SK-N-SH (cell line): ENCODE data around the gene LCA5L. TPM values are rescaled to one million over a fixed set of nuclear protein-coding genes. Genes with fewer than 3 reads are reported as not detected.

ENCODE experiments used
- CTCF ChIA-PET: fragments of 300-600, 350-600 bp; formaldehyde crosslinking; extraction: SDS; loops from one replicate; lab custom pipeline; 2021; lab: Yijun Ruan, JAX
- POLR2A ChIA-PET: fragments of 350-600 bp; sonication (Branson Sonifier 250); formaldehyde crosslinking; extraction: SDS; loops from one replicate; lab custom pipeline; 2020; ENCODE audit warnings: antibody characterized with exemption, inconsistent platforms; lab: Yijun Ruan, JAX
- DNase-seq: peaks from one replicate; pipeline ENCODE4 v3.0.0; 2012
- H2AFZ ChIP-seq: fragments of 200-600 bp; sonication (generic); 2 replicates; pipeline ENCODE4 v1.8.1; 2016; ENCODE audit warnings: antibody characterized with exemption, mild to moderate bottlenecking, low read depth
- H3F3A ChIP-seq: fragments of 200-600 bp; sonication (generic); replicated peaks from 2 replicates; pipeline ENCODE3; 2016; ENCODE audit warnings: antibody characterized with exemption, mild to moderate bottlenecking; ENCODE audit not compliant: insufficient read depth
- H3K27ac ChIP-seq, 2 experiments: fragments of 200-500 bp in 1 of 2; fragments of 200-600 bp in 1 of 2; sonication (Bioruptor generic) in 1 of 2; sonication (generic), shearing (Covaris generic) in 1 of 2; 2 replicates each; pipeline versions ENCODE4 v1.5.1 to v1.6.1; 2014 to 2016; ENCODE audit warnings: low read depth in 2 of 2, inconsistent platforms in 1 of 2, low read length in 1 of 2, mild to moderate bottlenecking in 1 of 2, mixed read lengths in 1 of 2
- H3K27me3 ChIP-seq: fragments of 200-600 bp; sonication (generic), shearing (Covaris generic); 2 replicates; pipeline ENCODE4 v1.6.1; 2016; ENCODE audit warnings: mixed run types; ENCODE audit not compliant: insufficient read depth
- H3K36me3 ChIP-seq, 2 experiments: fragments of 200-500 bp in 1 of 2; fragments of 200-600 bp in 1 of 2; sonication (Bioruptor generic) in 1 of 2; sonication (generic) in 1 of 2; replicated peaks in 1 of 2; 2 replicates each; pipeline versions ENCODE3 to v1.5.1; 2014 to 2016; ENCODE audit warnings: low read length in 1 of 2, mild to moderate bottlenecking in 1 of 2; ENCODE audit not compliant: insufficient read depth in 2 of 2, control insufficient read depth in 1 of 2
- H3K4me1 ChIP-seq, 2 experiments: fragments of 200-500 bp in 1 of 2; fragments of 200-600 bp in 1 of 2; sonication (Bioruptor generic) in 1 of 2; sonication (generic), shearing (Covaris generic) in 1 of 2; 2 replicates each; pipeline versions ENCODE4 v1.5.1 to v1.6.1; 2014 to 2016; ENCODE audit warnings: low read depth in 1 of 2, low read length in 1 of 2, mixed run types in 1 of 2; ENCODE audit not compliant: insufficient read depth in 2 of 2, control insufficient read depth in 1 of 2
- H3K4me2 ChIP-seq: fragments of 200-600 bp; sonication (generic), shearing (Covaris generic); 2 replicates; pipeline ENCODE4 v1.6.1; 2017; ENCODE audit warnings: mixed run types
- H3K4me3 ChIP-seq, 2 experiments: fragments of 200-500 bp in 1 of 2; fragments of 200-600 bp in 1 of 2; sonication (Bioruptor generic) in 1 of 2; sonication (generic), shearing (Covaris generic) in 1 of 2; 2 replicates each; pipeline versions ENCODE4 v1.5.1 to v1.8.1; 2014 to 2016; ENCODE audit warnings: low read depth in 2 of 2, inconsistent platforms in 1 of 2, low read length in 1 of 2, mild to moderate bottlenecking in 1 of 2, mixed read lengths in 1 of 2, moderate library complexity in 1 of 2
- H3K79me2 ChIP-seq: fragments of 200-600 bp; sonication (generic); 2 replicates; pipeline ENCODE4 v1.8.1; 2017; ENCODE audit warnings: mild to moderate bottlenecking; ENCODE audit not compliant: insufficient read depth
- H3K9ac ChIP-seq: fragments of 200-600 bp; sonication (generic); 2 replicates; pipeline ENCODE4 v1.6.1; 2017; ENCODE audit warnings: mixed run types
- H3K9me2 ChIP-seq: fragments of 200-600 bp; sonication (generic); 2 replicates; pipeline ENCODE4 v1.6.1; 2017; ENCODE audit warnings: mixed run types
- H3K9me3 ChIP-seq: fragments of 200-600 bp; sonication (generic); 2 replicates; pipeline ENCODE4 v1.6.1; 2017; ENCODE audit warnings: mixed run types, mild to moderate bottlenecking, moderate library complexity
- H4K20me1 ChIP-seq: fragments of 200-600 bp; sonication (generic); 2 replicates; pipeline ENCODE4 v1.6.1; 2017; ENCODE audit warnings: mild to moderate bottlenecking, mixed run types; ENCODE audit not compliant: insufficient read depth
- CHD2 ChIP-seq: fragments of 150-350 bp; IDR thresholded peaks from 2 replicates; pipeline ENCODE4 v1.6.1; 2018; ENCODE audit warnings: low read length; ENCODE audit not compliant: partially characterized antibody
- CTCF ChIP-seq: fragments of 200-600 bp; sonication (generic); IDR thresholded peaks from 2 replicates; pipeline ENCODE4 v1.6.1; 2017; ENCODE audit warnings: antibody characterized with exemption, mild to moderate bottlenecking, moderate library complexity
- ELF1 ChIP-seq: IDR thresholded peaks from 2 replicates; pipeline ENCODE4 v1.4.0; 2012
- FOXJ3 ChIP-seq: sonication (generic); formaldehyde crosslinking; IDR thresholded peaks from 2 replicates; pipeline ENCODE4 v1.5.1; 2020; ENCODE audit warnings: mild to moderate bottlenecking, missing genetic modification reagents
- GABPA ChIP-seq: IDR thresholded peaks from 2 replicates; pipeline ENCODE4 v1.4.0; 2012; ENCODE audit warnings: low read depth, mild to moderate bottlenecking
- JUND ChIP-seq: IDR thresholded peaks from 2 replicates; pipeline ENCODE4 v1.4.0; 2012
- MAX ChIP-seq: IDR thresholded peaks from 2 replicates; pipeline ENCODE4 v1.4.0; 2012; ENCODE audit warnings: low read depth
- MEF2A ChIP-seq: IDR thresholded peaks from 2 replicates; pipeline ENCODE4 v1.4.0; 2012; ENCODE audit warnings: low read depth, borderline replicate concordance
- NFIC ChIP-seq: IDR thresholded peaks from 2 replicates; pipeline ENCODE4 v1.4.0; 2012; ENCODE audit warnings: borderline replicate concordance
- NRF1 ChIP-seq: IDR thresholded peaks from 2 replicates; pipeline ENCODE4 v1.6.1; 2012; ENCODE audit warnings: low read depth, mild to moderate bottlenecking, low read length
- POLR2AphosphoS5 ChIP-seq: IDR thresholded peaks from 2 replicates; pipeline ENCODE4 v1.6.1; 2012; ENCODE audit warnings: low read depth, low read length
- RCOR1 ChIP-seq: fragments of 150-350 bp; IDR thresholded peaks from 2 replicates; pipeline ENCODE4 v1.6.1; 2017; ENCODE audit warnings: antibody characterized with exemption, low read length
- SIN3A ChIP-seq: IDR thresholded peaks from 2 replicates; pipeline ENCODE4 v1.6.1; 2012; ENCODE audit warnings: low read depth, mild to moderate bottlenecking, low read length, moderate library complexity, borderline replicate concordance
- SMC3 ChIP-seq: IDR thresholded peaks from 2 replicates; pipeline ENCODE4 v1.6.1; 2012; ENCODE audit warnings: low read depth, low read length, improper control_type of control experiment
- TCF12 ChIP-seq: IDR thresholded peaks from 2 replicates; pipeline ENCODE4 v1.4.0; 2012
- USF1 ChIP-seq: IDR thresholded peaks from 2 replicates; pipeline ENCODE4 v1.4.0; 2012; ENCODE audit warnings: low read depth, borderline replicate concordance
- USF2 ChIP-seq: fragments of 150-350 bp; IDR thresholded peaks from 2 replicates; pipeline ENCODE4 v1.6.1; 2017; ENCODE audit warnings: antibody characterized with exemption, low read length, low read depth, borderline replicate concordance
- ZBTB33 ChIP-seq: IDR thresholded peaks from 2 replicates; pipeline ENCODE4 v1.4.0; 2012; ENCODE audit warnings: low read depth, borderline replicate concordance
- WGBS: methylation state at CpG from one replicate; pipeline ENCODE4 v1.1.6; 2017; ENCODE audit warnings: low lambda C conversion rate; 5-methylcytosine and 5-hydroxymethylcytosine counted together
- polyA plus RNA-seq, 3 experiments: library from polyadenylated mRNA; depleted of rRNA; stranded (reverse); fragments of >200 nt; gene quantifications; 2 replicates each; pipeline ENCODE4 v1.2.3, GENCODE V29; 2012

LCA5L gene
- polyA plus RNA-seq, 1 of the 3 experiments (the other 2 are of a cell fraction) = 0.74 TPM

- TF ChIP-seq CHD2 (no peak), ELF1 (no peak), CTCF (no peak), USF2 (no peak), MEF2A (no peak), SMC3 (no peak), GABPA (no peak), JUND (no peak), NFIC (no peak), SIN3A (no peak)
- Histone ChIP-seq H3F3A (peaks cover 19% of the 10 kb centered on the region), H3K27ac (peak overlapping the region; percentile 52 to 80), H3K9me3 (no peaks in the 10 kb centered on the region), H2AFZ (0 out of 2 replicates have a peak overlapping the region, but pooled peaks have one; percentile 68), H3K27me3 (no peaks in the 10 kb centered on the region), H3K79me2 (peaks cover 81% of the 10 kb centered on the region), H3K4me1 (peaks cover 4 to 19% of the 10 kb centered on the region in 2 experiments; a peak in 3 of 4 replicates), H3K9ac (peak overlapping the region; percentile 46; the same call in 1 of the 2 replicates), H3K4me2 (peak overlapping the region; percentile 72), H3K36me3 (peaks cover 1 to 13% of the 10 kb centered on the region in 2 experiments), H4K20me1 (peaks cover 4% of the 10 kb centered on the region; the same call in 1 of the 2 replicates), H3K9me2 (no peaks in the 10 kb centered on the region), H3K4me3 (peak overlapping the region; percentile 17 to 33; a peak in 3 of 4 replicates)
- ChIA-PET CTCF (interaction anchor here (1.0 to 2.0 kb wide), 4 partner anchors 13 to 73 kb away, joined by 3 to 6 read pairs (median 5); no protein-coding TSS in a partner anchor), POLR2A (interaction anchor here (1.0 to 3.0 kb wide), 2 partner anchors 37 to 203 kb away, joined by 4 to 19 read pairs; partner anchors contain the start of genes HMGN1 and PSMG1)
- no peak for DNase-seq
- WGBS = 48% methylated on average over 4 of the region's 13 CpGs
These were observed 59.4 kb downstream of the LCA5L start for GRCh38 chr21:39386194-39386593.

GRCh38 chr21:39385299-39386145 lies 60.1 kb downstream of the LCA5L start:
- peak overlapping the region; percentile 52 to 80 for H3K27ac ChIP-seq
- H3K79me2 ChIP-seq = peaks cover 78% of the 10 kb centered on the region
- peak overlapping the region; percentile 46; the same call in 1 of the 2 replicates for H3K9ac ChIP-seq
- H3K36me3 ChIP-seq = peaks cover 0 to 6% of the 10 kb centered on the region in 2 experiments
- no peaks in the 10 kb centered on the region for H3K27me3 ChIP-seq
- H3K9me3 ChIP-seq = no peaks in the 10 kb centered on the region
- ChIA-PET CTCF (interaction anchor here (1.0 to 2.0 kb wide), 4 partner anchors 12 to 73 kb away, joined by 3 to 6 read pairs (median 4); partner anchors contain the start of gene HMGN1), POLR2A (interaction anchor here (1.0 to 3.0 kb wide), 2 partner anchors 37 to 202 kb away, joined by 4 to 19 read pairs; partner anchors contain the start of genes HMGN1 and PSMG1)
- no peaks in the 10 kb centered on the region for H3K9me2 ChIP-seq
- H3K4me2 ChIP-seq = peak overlapping the region; percentile 72
- peaks cover 19% of the 10 kb centered on the region for H3F3A ChIP-seq
- H3K4me3 ChIP-seq = peak overlapping the region in 1 of 2 experiments; percentile 33; a peak in 2 of 4 replicates
- peak; percentile 89 for DNase-seq
- 58% methylated on average over 18 of the region's 50 CpGs for WGBS
- H4K20me1 ChIP-seq = peaks cover 4% of the 10 kb centered on the region; the same call in 1 of the 2 replicates
- 0 out of 2 replicates have a peak overlapping the region, but pooled peaks have one; percentile 68 for H2AFZ ChIP-seq
- peaks cover 4 to 23% of the 10 kb centered on the region in 2 experiments; a peak in 3 of 4 replicates for H3K4me1 ChIP-seq
- no peak for TF ChIP-seq FOXJ3 (CRISPR knock-in tag)
- TF ChIP-seq MAX = no peak
- TF ChIP-seq ZBTB33 = no peak
- TF ChIP-seq NRF1 = peak; percentile 89
- no peak for TF ChIP-seq RCOR1
- peak; percentile 68 for TF ChIP-seq POLR2AphosphoS5
- no peak for TF ChIP-seq TCF12
- no peak for TF ChIP-seq USF1
- no peak for TF ChIP-seq NFIC
